Epithelial cell of alveolus of lung (primary cell): ENCODE results near the gene CSTB. TPM values are rescaled to one million over a fixed set of nuclear protein-coding genes. Genes with fewer than 3 reads are reported as not detected.

Experiments used
- total RNA-seq: library from RNA; depleted of rRNA; stranded (reverse); fragments of >200 nt; gene quantifications from 2 replicates; pipeline ENCODE4 v1.2.1, GENCODE V29; 2015

Gene CSTB, protein sequence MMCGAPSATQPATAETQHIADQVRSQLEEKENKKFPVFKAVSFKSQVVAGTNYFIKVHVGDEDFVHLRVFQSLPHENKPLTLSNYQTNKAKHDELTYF
- 12.5 and 13.8 TPM in 2 replicates for total RNA-seq

DNA sequence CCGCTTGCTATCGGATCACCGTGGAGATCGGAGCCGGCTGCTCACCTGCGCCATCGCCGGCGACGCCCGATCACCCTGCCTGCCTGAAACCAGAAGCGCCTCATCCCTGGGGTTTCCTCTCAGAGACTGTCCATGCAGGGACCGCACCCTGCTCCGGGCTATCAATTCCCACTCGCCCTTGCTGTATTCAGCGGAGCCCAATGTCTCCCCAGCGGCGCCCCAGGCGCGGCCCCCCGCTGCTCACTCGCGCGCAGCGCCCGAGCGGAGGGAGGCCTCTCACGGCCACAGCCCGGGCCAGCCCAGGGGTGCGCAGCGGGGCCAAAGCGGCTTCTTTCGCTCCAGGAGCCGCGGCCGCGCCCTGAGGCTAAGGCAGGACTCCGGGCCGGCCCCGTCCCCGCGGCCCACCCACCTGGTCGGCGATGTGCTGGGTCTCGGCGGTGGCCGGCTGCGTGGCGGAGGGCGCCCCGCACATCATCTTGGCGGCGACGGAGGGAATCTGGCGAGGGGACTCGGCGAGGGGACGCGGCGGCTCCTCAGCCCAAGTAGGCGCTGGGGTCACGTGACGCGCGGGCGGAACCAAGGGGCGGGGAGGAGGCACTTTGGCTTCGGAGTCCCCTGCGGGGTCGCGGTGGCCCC lies at the start of gene CSTB:
CSTB (minus strand) TSS at position 514 of the 636 bp plus-strand sequence; CDS start at position 475, 39 bp downstream.

DNA sequence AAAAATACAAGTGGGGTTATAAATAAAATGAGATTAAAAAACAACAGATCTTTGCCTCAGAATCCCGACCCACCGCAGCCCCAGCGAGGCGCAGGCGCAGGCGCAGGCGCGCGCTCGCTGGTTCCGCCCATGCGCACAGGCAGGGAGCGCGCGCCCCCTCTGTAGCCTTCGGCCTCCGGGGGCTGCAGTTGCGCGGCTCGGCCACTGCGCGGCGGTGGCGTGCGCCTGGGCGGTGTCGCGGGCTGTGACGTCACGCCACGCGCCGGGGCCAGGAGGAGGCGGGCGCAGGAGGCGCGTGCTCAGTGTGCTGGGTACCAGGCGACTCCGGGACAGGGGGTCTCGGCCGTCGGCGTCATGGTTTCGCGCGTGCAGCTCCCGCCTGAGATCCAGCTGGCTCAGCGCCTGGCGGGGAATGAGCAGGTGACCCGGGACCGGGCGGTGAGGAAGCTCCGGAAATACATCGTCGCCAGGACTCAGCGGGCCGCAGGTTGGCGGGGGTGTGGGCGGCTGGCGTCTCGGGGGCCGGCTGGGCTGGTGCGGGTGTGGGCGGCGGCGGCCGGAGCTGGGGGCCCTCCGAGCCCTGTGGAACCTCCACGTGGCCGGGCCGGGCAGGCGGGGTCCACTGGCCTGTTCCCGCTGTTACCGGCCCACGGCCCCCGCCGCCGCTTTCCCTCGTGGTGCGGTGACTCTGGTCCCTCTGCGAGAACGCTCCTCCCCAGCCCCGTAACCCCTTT lies 13.3 kb upstream of the CSTB start, which contains the start of gene RRP1:
RRP1 (plus strand) TSS at position 302 of the 734 bp plus-strand sequence; CDS start at position 355, 53 bp downstream.

Other genes starting within 250 kb of the CSTB start
- gene HSF2BP, start 116.8 kb downstream of the CSTB start, total RNA-seq, result 0.48 and 1.0 TPM in 2 replicates
- 20.3 and 27.8 TPM in 2 replicates for gene RRP1B, start 116.7 kb downstream of the CSTB start, total RNA-seq
- gene PDXK, start 57.2 kb downstream of the CSTB start, total RNA-seq, result 29.5 and 96.8 TPM in 2 replicates
- gene RRP1, start 13.3 kb upstream of the CSTB start, total RNA-seq, result 16.5 and 21.1 TPM in 2 replicates
- gene AGPAT3, start 88.9 kb upstream of the CSTB start, total RNA-seq, result 36.9 and 52.5 TPM in 2 replicates
- 14.1 and 14.6 TPM in 2 replicates for gene TRAPPC10, start 236.0 kb upstream of the CSTB start, total RNA-seq